Measurements from ENCODE around the gene DAPP1. TPM values are rescaled to one million over a fixed set of nuclear protein-coding genes. Genes with fewer than 3 reads are reported as not detected.

DAPP1 gene
- polyA plus RNA-seq, 3 donors = 63.1 to 125 (median 87.2) TPM

GRCh38 chr4:99832321-99832720 lies 15.7 kb downstream of the DAPP1 start:
- H3K9ac ChIP-seq (ENCODE audit: insufficient read depth, low read length, poor library complexity, severe bottlenecking) = no peak overlapping the region
- no peak overlapping the region for H3K4me3 ChIP-seq (replicated peaks in 1 of 3; ENCODE audit: low read depth in 2 of 3, low read length in 3 of 3)
- no peak for TF ChIP-seq CTCF (IDR thresholded peaks at IDR 0.05)
- H3K27me3 ChIP-seq (ENCODE audit: control insufficient read depth in 2 of 2, insufficient read depth in 2 of 2, low read length in 2 of 2) = no peaks in the 10 kb centered on the region
- intact Hi-C loops (cut with micrococcal nuclease) = no loop called here
- peaks cover 29 to 32% of the 10 kb centered on the region in 2 donors for H3K36me3 Mint-ChIP-seq
- no peaks in the 10 kb centered on the region for H3K27me3 Mint-ChIP-seq (ENCODE audit: low read depth in 3 of 3)
- no peak overlapping the region for H3K4me2 ChIP-seq (replicated peaks; ENCODE audit: extremely low read depth, low read length, poor library complexity, severe bottlenecking)
- H3K4me1 ChIP-seq (ENCODE audit: control insufficient read depth in 1 of 2, insufficient read depth in 2 of 2, low read length in 2 of 2) = peaks cover 7 to 14% of the 10 kb centered on the region in 2 donors
- H3K9me3 ChIP-seq (replicated peaks in 1 of 2; ENCODE audit: control insufficient read depth in 1 of 2, insufficient read depth in 1 of 2, low read length in 2 of 2) = no peaks in the 10 kb centered on the region
- peaks cover 25% of the 10 kb centered on the region for H3K4me1 Mint-ChIP-seq
- H3K79me2 ChIP-seq (ENCODE audit: insufficient read depth, low read length) = peaks cover 100% of the 10 kb centered on the region
- no peak overlapping the region for H2AFZ ChIP-seq (ENCODE audit: insufficient read depth, low read depth, low read length, poor library complexity, severe bottlenecking)
- H3K27ac ChIP-seq (ENCODE audit: low read depth in 1 of 2, low read length in 2 of 2) = peak overlapping the region in 1 of 2 donors; percentile 37
- H3K9me3 Mint-ChIP-seq = no peaks in the 10 kb centered on the region
- H3K27ac Mint-ChIP-seq = no peak overlapping the region
- H3K36me3 ChIP-seq (replicated peaks in 1 of 2; ENCODE audit: control insufficient read depth in 1 of 2, insufficient read depth in 2 of 2, low read length in 2 of 2) = peaks cover 31 to 50% of the 10 kb centered on the region in 2 donors
- no peak for DNase-seq
- peaks cover 100% of the 10 kb centered on the region for H4K20me1 ChIP-seq (ENCODE audit: insufficient read depth, low read length)
- no peak overlapping the region for H3K4me3 Mint-ChIP-seq

GRCh38 chr4:99832758-99833157 lies 16.1 kb downstream of the DAPP1 start:
- no CpG with 5 or more reads among the region's 3 CpGs for WGBS (ENCODE audit: insufficient coverage)
- peaks cover 3 to 10% of the 10 kb centered on the region in 2 donors for H3K4me1 ChIP-seq (ENCODE audit: control insufficient read depth in 1 of 2, insufficient read depth in 2 of 2, low read length in 2 of 2)
- H3K79me2 ChIP-seq (ENCODE audit: insufficient read depth, low read length) = peaks cover 100% of the 10 kb centered on the region
- H3K36me3 ChIP-seq (replicated peaks in 1 of 2; ENCODE audit: control insufficient read depth in 1 of 2, insufficient read depth in 2 of 2, low read length in 2 of 2) = peaks cover 36 to 55% of the 10 kb centered on the region in 2 donors
- no peak overlapping the region for H3K27ac ChIP-seq (ENCODE audit: low read depth in 1 of 2, low read length in 2 of 2)
- Mint-ChIP-seq H3K36me3 (peaks cover 32 to 36% of the 10 kb centered on the region in 2 donors), H3K27ac (no peak overlapping the region), H3K4me3 (no peak overlapping the region), H3K27me3 (ENCODE audit: low read depth in 3 of 3) (no peaks in the 10 kb centered on the region), H3K9me3 (no peaks in the 10 kb centered on the region), H3K4me1 (peaks cover 20% of the 10 kb centered on the region)
- no peaks in the 10 kb centered on the region for H3K27me3 ChIP-seq (ENCODE audit: control insufficient read depth in 2 of 2, insufficient read depth in 2 of 2, low read length in 2 of 2)
- TF ChIP-seq CTCF (IDR thresholded peaks at IDR 0.05) = no peak
- no peak overlapping the region for H3K4me2 ChIP-seq (replicated peaks; ENCODE audit: extremely low read depth, low read length, poor library complexity, severe bottlenecking)
- no peak overlapping the region for H3K9ac ChIP-seq (ENCODE audit: insufficient read depth, low read length, poor library complexity, severe bottlenecking)
- H2AFZ ChIP-seq (ENCODE audit: insufficient read depth, low read depth, low read length, poor library complexity, severe bottlenecking) = no peak overlapping the region
- H4K20me1 ChIP-seq (ENCODE audit: insufficient read depth, low read length) = peaks cover 100% of the 10 kb centered on the region
- H3K4me3 ChIP-seq (replicated peaks in 1 of 3; ENCODE audit: low read depth in 2 of 3, low read length in 3 of 3) = no peak overlapping the region
- H3K9me3 ChIP-seq (replicated peaks in 1 of 2; ENCODE audit: control insufficient read depth in 1 of 2, insufficient read depth in 1 of 2, low read length in 2 of 2) = no peaks in the 10 kb centered on the region
- intact Hi-C loops (cut with micrococcal nuclease) = no loop called here
- no peak for DNase-seq
